Uterus (tissue), 2 donors: ENCODE data around the gene FGD6.

Experiments used
- POLR2A ChIP-seq, 2 donors: fragments of 450-650 bp; IDR thresholded peaks; one replicate each; pipeline ENCODE4 v1.6.1; 2016; ENCODE audit warnings: antibody characterized with exemption in 2 of 2, mild to moderate bottlenecking in 1 of 2, moderate library complexity in 1 of 2
- TF ChIP-seq, protein P1 (sequence below), 4 experiments: fragments of 200-600 bp in 2 of 4; fragments of 450-650 bp in 2 of 4; sonication (generic) in 2 of 4; IDR thresholded peaks; one replicate each; pipeline ENCODE4 v1.5.1; 2016 to 2019; ENCODE audit warnings: antibody characterized with exemption in 4 of 4, mild to moderate bottlenecking in 2 of 4, moderate library complexity in 1 of 4

DNA sequence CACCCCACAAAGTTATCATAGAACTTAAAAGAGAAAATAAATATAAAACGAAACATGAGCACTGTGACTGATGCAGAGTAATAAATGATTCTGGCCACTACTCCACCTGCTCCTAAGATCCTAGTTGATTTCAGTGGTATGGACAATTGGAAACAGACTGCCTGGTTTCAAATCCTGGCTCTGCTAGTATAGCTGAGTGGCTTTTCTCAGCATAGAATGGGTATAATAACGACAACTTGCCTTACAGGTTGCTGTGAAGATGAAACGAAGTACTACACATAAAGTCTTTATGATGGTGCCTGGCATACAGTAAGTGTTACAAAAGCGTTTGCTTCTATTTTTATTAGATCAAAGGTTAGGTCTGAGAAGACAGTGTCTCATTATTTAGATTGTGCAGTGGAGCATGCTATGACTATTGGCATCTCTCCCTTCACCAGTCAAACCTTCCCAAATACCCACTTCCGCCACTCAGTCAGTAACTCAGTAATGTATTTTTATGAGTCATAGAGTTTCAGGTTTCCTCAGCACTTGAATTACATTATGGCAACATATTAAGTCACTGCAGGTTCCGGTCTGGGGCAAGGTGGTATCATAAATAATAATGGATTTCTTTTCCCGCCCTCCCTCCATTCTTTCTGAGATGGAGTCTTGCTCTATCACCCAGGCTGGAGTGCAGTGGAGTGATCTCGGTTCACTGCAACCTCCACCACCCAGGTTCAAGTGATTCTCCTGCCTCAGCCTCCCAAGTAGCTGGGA, 114.2 kb downstream of the FGD6 start:
- TF ChIP-seq, protein P1, sequence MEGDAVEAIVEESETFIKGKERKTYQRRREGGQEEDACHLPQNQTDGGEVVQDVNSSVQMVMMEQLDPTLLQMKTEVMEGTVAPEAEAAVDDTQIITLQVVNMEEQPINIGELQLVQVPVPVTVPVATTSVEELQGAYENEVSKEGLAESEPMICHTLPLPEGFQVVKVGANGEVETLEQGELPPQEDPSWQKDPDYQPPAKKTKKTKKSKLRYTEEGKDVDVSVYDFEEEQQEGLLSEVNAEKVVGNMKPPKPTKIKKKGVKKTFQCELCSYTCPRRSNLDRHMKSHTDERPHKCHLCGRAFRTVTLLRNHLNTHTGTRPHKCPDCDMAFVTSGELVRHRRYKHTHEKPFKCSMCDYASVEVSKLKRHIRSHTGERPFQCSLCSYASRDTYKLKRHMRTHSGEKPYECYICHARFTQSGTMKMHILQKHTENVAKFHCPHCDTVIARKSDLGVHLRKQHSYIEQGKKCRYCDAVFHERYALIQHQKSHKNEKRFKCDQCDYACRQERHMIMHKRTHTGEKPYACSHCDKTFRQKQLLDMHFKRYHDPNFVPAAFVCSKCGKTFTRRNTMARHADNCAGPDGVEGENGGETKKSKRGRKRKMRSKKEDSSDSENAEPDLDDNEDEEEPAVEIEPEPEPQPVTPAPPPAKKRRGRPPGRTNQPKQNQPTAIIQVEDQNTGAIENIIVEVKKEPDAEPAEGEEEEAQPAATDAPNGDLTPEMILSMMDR (IDR thresholded peaks at IDR 0.05): no peak
- TF ChIP-seq POLR2A (IDR thresholded peaks at IDR 0.05): no peak
